ENCODE data around the gene DPYSL5. TPM values are rescaled to one million over a fixed set of nuclear protein-coding genes. Genes with fewer than 3 reads are reported as not detected.

DPYSL5 gene, protein sequence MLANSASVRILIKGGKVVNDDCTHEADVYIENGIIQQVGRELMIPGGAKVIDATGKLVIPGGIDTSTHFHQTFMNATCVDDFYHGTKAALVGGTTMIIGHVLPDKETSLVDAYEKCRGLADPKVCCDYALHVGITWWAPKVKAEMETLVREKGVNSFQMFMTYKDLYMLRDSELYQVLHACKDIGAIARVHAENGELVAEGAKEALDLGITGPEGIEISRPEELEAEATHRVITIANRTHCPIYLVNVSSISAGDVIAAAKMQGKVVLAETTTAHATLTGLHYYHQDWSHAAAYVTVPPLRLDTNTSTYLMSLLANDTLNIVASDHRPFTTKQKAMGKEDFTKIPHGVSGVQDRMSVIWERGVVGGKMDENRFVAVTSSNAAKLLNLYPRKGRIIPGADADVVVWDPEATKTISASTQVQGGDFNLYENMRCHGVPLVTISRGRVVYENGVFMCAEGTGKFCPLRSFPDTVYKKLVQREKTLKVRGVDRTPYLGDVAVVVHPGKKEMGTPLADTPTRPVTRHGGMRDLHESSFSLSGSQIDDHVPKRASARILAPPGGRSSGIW
- not detected in 2 replicates for total RNA-seq

GRCh38 chr2:26847655-26848335 lies at the start of gene DPYSL5:
Gene DPYSL5, plus strand, starts transcription at chr2:26848132. Its CDS starts 50,368 bp downstream, at chr2:26898500.

GRCh38 chr2:26970244-26970927 lies 122.5 kb downstream of the DPYSL5 start, which contains the start of gene MAPRE3:
Gene MAPRE3, plus strand, starts transcription at chr2:26970637. Its CDS starts 51,582 bp downstream, at chr2:27022219.

Other genes starting within 250 kb of the DPYSL5 start
- gene CIB4, start 206.8 kb upstream of the DPYSL5 start, total RNA-seq, result not detected in 2 replicates
- gene KCNK3, start 155.4 kb upstream of the DPYSL5 start, total RNA-seq, result 2.1 and 3.0 TPM in 2 replicates
- 73.3 and 74.2 TPM in 2 replicates for gene SLC35F6, start 83.8 kb upstream of the DPYSL5 start, total RNA-seq
- 0.97 and 2.2 TPM in 2 replicates for gene CENPA, start 62.1 kb upstream of the DPYSL5 start, total RNA-seq
- gene MAPRE3, start 122.5 kb downstream of the DPYSL5 start, total RNA-seq, result 3.4 and 6.0 TPM in 2 replicates
- 65.7 and 77.4 TPM in 2 replicates for gene TMEM214, start 184.8 kb downstream of the DPYSL5 start, total RNA-seq
- 28.9 and 29.5 TPM in 2 replicates for gene AGBL5, start 203.5 kb downstream of the DPYSL5 start, total RNA-seq
- 145 and 193 TPM in 2 replicates for gene OST4, start 223.5 kb downstream of the DPYSL5 start, total RNA-seq
- gene EMILIN1, start 230.5 kb downstream of the DPYSL5 start, total RNA-seq, result 147 and 151 TPM in 2 replicates
- 0.32 and 0.36 TPM in 2 replicates for gene KHK, start 238.6 kb downstream of the DPYSL5 start, total RNA-seq

All from hair follicle dermal papilla cell (primary cell).